Breast epithelium (tissue), 4 donors: ENCODE measurements around the gene NKX3-2. TPM values are rescaled to one million over a fixed set of nuclear protein-coding genes. Genes with fewer than 3 reads are reported as not detected.
A peak's percentile ranks its signal among the peaks of the same experiment; 100 is the strongest.

Experiments used
- DNase-seq, 2 donors: peaks; one replicate each; pipeline ENCODE4 v3.0.0-alpha.2; 2019; ENCODE audit warnings: low spot score in 2 of 2
- H3K27ac ChIP-seq, 2 donors: fragments of 200-600 bp; sonication (generic) in 1 of 2; one replicate each; pipeline ENCODE4 v1.5.1; 2016 to 2019; ENCODE audit warnings: mild to moderate bottlenecking in 1 of 2
- H3K27me3 ChIP-seq, 2 donors: fragments of 200-600 bp; sonication (generic) in 1 of 2; one replicate each; pipeline versions ENCODE4 v1.5.1 to v1.6.0; 2017 to 2019; ENCODE audit warnings: control low read depth in 1 of 2, mild to moderate bottlenecking in 1 of 2
- H3K36me3 ChIP-seq: fragments of 200-600 bp; one replicate; pipeline ENCODE4 v1.5.1; 2019
- H3K4me1 ChIP-seq, 2 donors: fragments of 200-600 bp; sonication (generic); one replicate each; pipeline ENCODE4 v1.5.1; 2016 to 2019; ENCODE audit warnings: control low read depth in 1 of 2
- H3K4me3 ChIP-seq, 3 donors: fragments of 200-600 bp; sonication (generic); 1 replicate in 2 of 3; 2 replicates in 1 of 3; pipeline ENCODE4 v1.5.1; 2016 to 2019; ENCODE audit warnings: mild to moderate bottlenecking in 3 of 3, moderate library complexity in 2 of 3
- H3K9me3 ChIP-seq, 2 donors: fragments of 200-600 bp; sonication (generic) in 1 of 2; one replicate each; pipeline ENCODE4 v1.5.1; 2016 to 2019; ENCODE audit warnings: control low read depth in 1 of 2
- POLR2A ChIP-seq: fragments of 450-650 bp; IDR thresholded peaks from one replicate; pipeline ENCODE4 v1.6.1; 2016; ENCODE audit warnings: antibody characterized with exemption, mild to moderate bottlenecking, moderate library complexity
- POLR2AphosphoS5 ChIP-seq, 3 donors: sonication (generic); formaldehyde crosslinking; IDR thresholded peaks; one replicate each; pipeline ENCODE4 v1.6.1; 2017; ENCODE audit warnings: antibody characterized with exemption in 3 of 3
- intact Hi-C: fragments of 100-400 bp; cut with DNase I; formaldehyde crosslinking; loops from one replicate; pipeline ENCODE4 v1.15.1; 2023; ENCODE audit warnings: low total_unique reads
- total RNA-seq, 3 donors: library from RNA; depleted of rRNA; stranded (reverse); fragments of >200 nt; gene quantifications; one replicate each; pipeline ENCODE4 v1.1.0, GENCODE V29; 2016
- TF ChIP-seq, protein P1 (sequence below), 3 donors: fragments of 450-650 bp; IDR thresholded peaks; one replicate each; pipeline ENCODE4 v1.5.1; 2016 to 2017; ENCODE audit warnings: antibody characterized with exemption in 3 of 3, mild to moderate bottlenecking in 3 of 3, moderate library complexity in 3 of 3

NKX3-2 gene
- total RNA-seq, 3 donors from 2014 or later: under 0.01 TPM; not detected in 2

- Histone ChIP-seq H3K36me3 (no peaks in the 10 kb centered on the region), H3K27ac (no peak overlapping the region), H3K4me1 (no peaks in the 10 kb centered on the region), H3K4me3 (peak overlapping the region in 1 of 3 donors; percentile 22), H3K9me3 (peaks cover 15 to 18% of the 10 kb centered on the region in 2 donors), H3K27me3 (peaks cover 5 to 100% of the 10 kb centered on the region in 2 donors)
- TF ChIP-seq POLR2A: no peak
- TF ChIP-seq, protein P1, sequence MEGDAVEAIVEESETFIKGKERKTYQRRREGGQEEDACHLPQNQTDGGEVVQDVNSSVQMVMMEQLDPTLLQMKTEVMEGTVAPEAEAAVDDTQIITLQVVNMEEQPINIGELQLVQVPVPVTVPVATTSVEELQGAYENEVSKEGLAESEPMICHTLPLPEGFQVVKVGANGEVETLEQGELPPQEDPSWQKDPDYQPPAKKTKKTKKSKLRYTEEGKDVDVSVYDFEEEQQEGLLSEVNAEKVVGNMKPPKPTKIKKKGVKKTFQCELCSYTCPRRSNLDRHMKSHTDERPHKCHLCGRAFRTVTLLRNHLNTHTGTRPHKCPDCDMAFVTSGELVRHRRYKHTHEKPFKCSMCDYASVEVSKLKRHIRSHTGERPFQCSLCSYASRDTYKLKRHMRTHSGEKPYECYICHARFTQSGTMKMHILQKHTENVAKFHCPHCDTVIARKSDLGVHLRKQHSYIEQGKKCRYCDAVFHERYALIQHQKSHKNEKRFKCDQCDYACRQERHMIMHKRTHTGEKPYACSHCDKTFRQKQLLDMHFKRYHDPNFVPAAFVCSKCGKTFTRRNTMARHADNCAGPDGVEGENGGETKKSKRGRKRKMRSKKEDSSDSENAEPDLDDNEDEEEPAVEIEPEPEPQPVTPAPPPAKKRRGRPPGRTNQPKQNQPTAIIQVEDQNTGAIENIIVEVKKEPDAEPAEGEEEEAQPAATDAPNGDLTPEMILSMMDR (IDR thresholded peaks at IDR 0.05): no peak
- TF ChIP-seq POLR2AphosphoS5 (IDR thresholded peaks at IDR 0.05): no peak
- DNase-seq: no peak
- intact Hi-C loops: no loop called here
These were observed 16.9 kb downstream of the NKX3-2 start for GRCh38 chr4:13527192-13527980.

DNA sequence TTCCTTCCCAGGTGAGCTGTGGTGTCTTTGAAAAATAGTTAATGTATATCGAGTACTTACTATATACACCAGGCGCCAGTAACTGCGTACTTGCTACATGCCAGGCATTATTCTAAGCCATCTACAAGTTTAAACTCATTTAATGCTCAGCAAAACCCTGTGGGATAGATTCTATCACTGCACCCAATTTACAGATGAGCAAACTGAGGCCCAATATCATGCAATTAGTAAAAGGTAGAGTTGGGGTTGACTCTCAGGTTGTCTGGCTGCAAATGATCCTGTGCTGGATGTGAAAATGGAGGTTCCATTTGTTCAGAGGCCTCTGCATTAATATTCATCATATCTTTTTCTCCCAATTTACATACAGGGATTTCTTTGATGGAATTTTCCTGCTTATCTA lies 17.6 kb downstream of the NKX3-2 start:
- H3K4me3 ChIP-seq: no peak overlapping the region
- H3K9me3 ChIP-seq: peaks cover 15 to 18% of the 10 kb centered on the region in 2 donors
- TF ChIP-seq, protein P1 (IDR thresholded peaks at IDR 0.05): no peak
- TF ChIP-seq POLR2A (no peak), POLR2AphosphoS5 (IDR thresholded peaks at IDR 0.05) (no peak)
- H3K4me1 ChIP-seq: no peaks in the 10 kb centered on the region
- intact Hi-C loops: no loop called here
- peaks cover 5 to 98% of the 10 kb centered on the region in 2 donors for H3K27me3 ChIP-seq
- no peak for DNase-seq
- H3K27ac ChIP-seq: no peak overlapping the region
- H3K36me3 ChIP-seq: no peaks in the 10 kb centered on the region

GRCh38 chr4:13525606-13526281 lies 18.6 kb downstream of the NKX3-2 start:
- Histone ChIP-seq H3K27me3 (peaks cover 3 to 97% of the 10 kb centered on the region in 2 donors), H3K4me1 (no peaks in the 10 kb centered on the region), H3K27ac (no peak overlapping the region), H3K4me3 (no peak overlapping the region), H3K9me3 (peaks cover 15 to 18% of the 10 kb centered on the region in 2 donors), H3K36me3 (no peaks in the 10 kb centered on the region)
- TF ChIP-seq, protein P1 (IDR thresholded peaks at IDR 0.05): no peak
- no peak for TF ChIP-seq POLR2AphosphoS5 (IDR thresholded peaks at IDR 0.05)
- no peak for TF ChIP-seq POLR2A
- DNase-seq: no peak
- intact Hi-C loops: no loop called here

DNA sequence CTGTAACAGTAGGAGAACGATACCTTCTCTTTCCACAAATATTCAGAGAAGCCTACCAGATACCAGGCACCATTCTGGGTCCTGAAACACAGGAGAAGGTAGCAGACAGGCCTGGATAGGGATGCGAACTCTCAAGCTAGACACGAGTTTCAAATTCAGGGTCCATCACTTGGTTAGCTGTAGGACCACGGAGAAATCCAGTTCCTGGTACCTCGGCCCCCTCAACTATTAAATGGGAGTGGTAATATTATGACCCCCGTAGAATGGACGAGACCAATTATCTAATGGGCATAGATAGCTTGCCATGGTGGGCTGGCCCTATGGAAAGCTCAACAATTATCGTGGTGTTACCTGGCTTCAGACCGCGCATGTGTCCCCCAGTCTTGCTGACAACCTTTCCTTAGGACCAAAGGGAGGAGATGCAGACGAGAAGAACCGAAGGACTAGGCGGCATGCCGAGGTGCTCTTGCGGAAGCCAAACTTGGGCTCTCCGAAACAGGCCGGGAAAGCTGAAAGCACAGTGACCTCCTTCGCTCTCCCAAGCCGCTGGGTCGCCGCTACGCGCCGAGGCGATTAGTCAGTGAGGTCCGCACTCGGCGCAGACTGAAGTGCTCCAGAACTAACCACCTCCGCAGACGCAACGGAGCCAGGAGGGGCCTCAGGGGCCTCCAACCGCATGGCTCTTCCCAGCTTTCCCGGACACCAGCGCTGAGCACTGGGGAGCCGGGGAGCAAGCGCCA lies 19.6 kb downstream of the NKX3-2 start:
- Histone ChIP-seq H3K27me3 (peaks cover 3 to 86% of the 10 kb centered on the region in 2 donors), H3K4me1 (no peaks in the 10 kb centered on the region), H3K9me3 (peaks cover 15 to 18% of the 10 kb centered on the region in 2 donors), H3K27ac (no peak overlapping the region), H3K36me3 (no peaks in the 10 kb centered on the region), H3K4me3 (no peak overlapping the region)
- TF ChIP-seq, protein P1 (IDR thresholded peaks at IDR 0.05): no peak
- TF ChIP-seq POLR2A (no peak), POLR2AphosphoS5 (IDR thresholded peaks at IDR 0.05) (no peak)
- no peak for DNase-seq
- intact Hi-C loops: no loop called here
